Mononuclear cell (primary cell): ENCODE data around the gene MS4A6A. TPM values are rescaled to one million over a fixed set of nuclear protein-coding genes. Genes with fewer than 3 reads are reported as not detected.
"Not testable (repeated sequence)": the region's sequence is repeated elsewhere in the genome, so short reads cannot be mapped to it uniquely, and the experiment has no call there.

ENCODE experiments used
- H3K27me3 ChIP-seq: 2 replicates; pipeline ENCODE4 v1.6.0; 2011; ENCODE audit warnings: low read length, control low read depth; ENCODE audit not compliant: insufficient read depth
- H3K4me1 ChIP-seq: 2 replicates; pipeline ENCODE4 v1.5.1; 2011; ENCODE audit warnings: mild to moderate bottlenecking, low read length, control low read depth; ENCODE audit not compliant: insufficient read depth
- H3K4me3 ChIP-seq: 2 replicates; pipeline ENCODE4 v1.5.1; 2011; ENCODE audit warnings: mild to moderate bottlenecking, low read length, moderate library complexity
- H3K9me3 ChIP-seq: 2 replicates; pipeline ENCODE4 v1.5.1; 2011; ENCODE audit warnings: low read depth, mild to moderate bottlenecking, control low read depth, low read length
- total RNA-seq: library from RNA; depleted of rRNA; stranded (reverse); fragments of >200 nt; gene quantifications from one replicate; pipeline ENCODE4 v1.2.3, GENCODE V29; 2012

MS4A6A gene
- total RNA-seq, 1 donor = 237 TPM

DNA sequence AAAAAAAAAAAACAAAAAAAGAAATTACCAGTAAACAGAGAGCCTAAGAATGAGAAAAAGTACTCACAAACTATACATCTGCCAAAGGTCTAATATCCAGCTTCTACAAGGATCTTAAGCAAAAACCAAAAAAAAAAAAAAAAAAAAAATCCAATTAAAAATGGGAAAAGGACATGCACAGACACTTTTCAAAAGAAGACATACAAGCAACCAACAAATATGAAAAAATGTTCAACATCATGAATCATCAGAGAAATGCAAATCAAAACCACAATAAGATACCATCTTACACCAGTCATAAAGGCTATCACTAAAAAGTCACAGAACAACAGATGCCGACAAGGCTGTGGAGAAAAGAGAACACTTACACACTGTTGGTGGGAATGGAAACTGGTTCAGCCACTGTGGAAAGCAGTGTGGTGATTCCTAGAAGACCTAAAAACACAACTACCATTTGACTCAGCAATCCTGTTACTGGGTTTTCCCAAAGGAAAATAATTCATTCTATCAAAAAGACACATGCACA is 18.3 kb downstream of the MS4A6A start:
- no peak overlapping the region for H3K4me3 ChIP-seq
- no peaks in the 10 kb centered on the region for H3K4me1 ChIP-seq
- H3K27me3 ChIP-seq = no peaks in the 10 kb centered on the region
- H3K9me3 ChIP-seq = no peaks in the 10 kb centered on the region

DNA sequence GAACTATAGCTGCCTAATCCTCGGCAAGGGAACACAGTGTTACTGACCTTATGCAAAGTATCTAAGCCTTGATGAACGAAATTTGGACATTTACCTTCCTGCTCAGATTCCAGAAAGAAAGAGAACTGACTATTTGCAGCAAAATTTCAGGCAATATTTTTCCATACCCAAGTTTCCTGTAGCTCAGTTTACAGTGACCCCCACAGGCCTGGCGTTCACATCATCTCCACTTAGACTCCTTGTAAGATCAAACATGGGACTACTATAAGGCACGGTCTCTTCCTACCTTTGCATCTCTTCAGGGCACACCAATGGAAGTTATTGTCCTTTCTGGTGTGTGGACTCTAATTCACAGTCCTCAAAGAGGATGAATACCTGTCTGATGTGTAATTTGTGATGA is 21.1 kb downstream of the MS4A6A start:
- H3K4me3 ChIP-seq = no peak overlapping the region
- H3K27me3 ChIP-seq = no peaks in the 10 kb centered on the region
- H3K9me3 ChIP-seq = no peaks in the 10 kb centered on the region
- H3K4me1 ChIP-seq = no peaks in the 10 kb centered on the region

DNA sequence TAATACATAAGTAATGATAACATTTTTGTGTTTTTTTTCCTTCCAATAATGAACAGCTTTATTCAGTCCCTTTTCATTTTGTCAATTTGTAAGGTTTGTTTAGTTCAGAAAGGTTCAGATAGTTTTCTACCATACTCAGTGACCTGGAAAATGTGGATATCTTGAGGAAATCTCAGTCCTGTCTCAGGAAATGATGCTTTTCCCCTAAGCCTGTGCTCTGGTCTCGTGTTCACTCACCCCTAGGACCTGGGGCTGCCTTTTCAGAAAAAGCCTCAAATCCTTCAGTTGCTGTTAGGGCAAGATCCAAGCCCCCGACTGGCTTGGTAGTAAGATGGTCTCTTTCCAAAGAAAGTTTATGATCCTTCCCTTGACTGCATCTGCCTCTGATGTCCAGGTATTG is 21.8 kb downstream of the MS4A6A start:
- Histone ChIP-seq H3K4me3 (no peak overlapping the region), H3K9me3 (no peaks in the 10 kb centered on the region), H3K27me3 (no peaks in the 10 kb centered on the region), H3K4me1 (peaks cover 2% of the 10 kb centered on the region)

DNA sequence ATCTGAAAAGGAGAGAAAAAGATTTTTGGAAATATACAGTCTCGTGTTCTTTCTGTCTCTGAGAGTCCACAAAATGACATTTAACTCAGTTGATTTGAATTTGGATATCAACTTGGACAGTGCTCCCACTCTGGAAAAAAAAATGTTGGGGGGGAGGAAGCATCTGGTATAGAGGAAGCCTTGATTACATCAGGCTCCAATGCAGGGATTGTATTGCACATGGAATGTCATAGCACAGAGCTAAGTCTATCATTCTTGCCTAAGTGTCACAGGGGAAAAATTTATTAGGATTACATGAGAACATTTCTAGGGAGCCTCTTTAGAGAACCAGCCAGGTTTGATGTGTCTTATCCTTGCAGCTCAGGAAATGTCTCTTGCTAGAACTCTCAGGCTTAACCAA is 23.0 kb downstream of the MS4A6A start:
- Histone ChIP-seq H3K27me3 (no peaks in the 10 kb centered on the region), H3K4me1 (peaks cover 7% of the 10 kb centered on the region)

DNA sequence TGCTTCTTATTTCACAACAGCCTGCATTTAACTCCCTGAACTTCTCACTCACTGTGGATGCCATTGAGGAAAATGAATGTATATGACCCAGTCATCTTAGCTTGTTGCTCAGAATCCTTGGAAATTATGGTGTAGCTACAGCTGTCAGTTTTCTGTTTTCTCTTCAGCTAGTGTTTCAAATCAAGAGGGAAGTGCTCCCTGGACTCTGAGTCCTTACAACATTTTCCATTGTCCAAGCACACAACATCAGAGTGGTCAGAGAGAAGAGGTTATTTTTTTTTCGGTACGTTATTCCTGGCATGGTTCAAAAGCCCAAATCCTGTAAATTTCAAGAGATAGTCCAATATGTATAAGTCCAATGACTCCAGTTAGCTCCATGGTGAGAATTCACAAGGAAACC is 23.6 kb downstream of the MS4A6A start:
- H3K27me3 ChIP-seq = no peaks in the 10 kb centered on the region
- H3K4me1 ChIP-seq = peaks cover 7% of the 10 kb centered on the region

More for the DNA sequence above, 23.0 kb downstream of the MS4A6A start:
- Histone ChIP-seq H3K4me3 (no peak overlapping the region), H3K9me3 (no peaks in the 10 kb centered on the region)

DNA sequence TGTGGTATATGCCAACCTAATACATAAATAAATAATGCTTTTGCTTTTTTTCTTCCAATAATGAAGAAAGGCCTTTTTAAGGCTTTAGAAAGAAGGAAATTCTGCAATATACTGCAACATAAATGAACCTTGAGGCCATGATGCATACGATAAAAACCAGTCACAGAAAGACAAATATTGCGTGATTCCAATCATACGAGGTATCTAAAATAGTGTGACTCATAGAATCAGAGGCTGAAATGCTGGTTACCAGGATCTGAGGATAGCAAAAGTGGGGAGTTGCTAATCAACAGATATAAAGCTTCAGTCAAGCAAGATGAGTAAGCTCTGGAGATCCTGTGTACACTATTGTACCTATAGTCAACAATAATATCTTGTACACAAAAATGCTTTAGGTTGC is 24.2 kb downstream of the MS4A6A start:
- Histone ChIP-seq H3K9me3 (no peaks in the 10 kb centered on the region), H3K4me1 (peaks cover 7% of the 10 kb centered on the region), H3K27me3 (no peaks in the 10 kb centered on the region), H3K4me3 (no peak overlapping the region)

More for the DNA sequence above, 23.6 kb downstream of the MS4A6A start:
- Histone ChIP-seq H3K4me3 (no peak overlapping the region), H3K9me3 (no peaks in the 10 kb centered on the region)

DNA sequence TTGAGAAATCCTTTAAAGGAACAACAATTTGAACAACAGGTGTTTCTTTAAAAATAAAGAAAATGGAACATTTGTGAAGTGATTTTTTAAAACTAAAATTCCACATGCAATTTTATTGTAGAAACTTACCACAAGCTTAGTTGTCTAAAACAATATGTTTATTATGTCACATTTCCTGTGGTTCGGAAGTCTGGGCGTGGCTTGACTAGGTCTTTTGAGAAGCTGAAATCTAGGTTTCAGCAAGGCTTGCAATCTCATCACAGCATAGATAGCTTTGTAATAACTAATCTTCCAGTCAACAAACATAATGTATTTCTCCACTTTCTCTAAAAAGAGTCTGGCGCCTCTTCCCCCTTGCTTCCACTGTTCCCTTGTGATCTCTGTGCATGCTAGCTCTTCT is 27.0 kb downstream of the MS4A6A start:
- Histone ChIP-seq H3K4me3 (no peak overlapping the region), H3K9me3 (no peaks in the 10 kb centered on the region), H3K27me3 (no peaks in the 10 kb centered on the region), H3K4me1 (peaks cover 7% of the 10 kb centered on the region)

DNA sequence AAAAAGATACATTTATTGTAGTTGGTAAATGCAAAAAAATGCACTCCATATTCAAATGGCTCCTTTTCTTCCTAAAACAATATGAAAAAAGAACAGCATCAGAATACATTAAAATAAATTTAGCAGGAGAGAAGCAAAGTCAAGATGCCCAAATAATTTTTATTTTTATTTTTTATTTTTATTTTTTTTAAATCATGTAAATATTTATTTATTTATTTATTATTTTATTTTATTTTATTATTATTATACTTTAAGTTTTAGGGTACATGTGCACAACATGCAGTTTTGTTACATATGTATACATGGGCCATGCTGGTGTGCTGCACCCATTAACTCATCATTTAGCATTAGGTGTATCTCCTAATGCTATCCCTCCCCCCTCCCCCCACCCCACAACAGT is 30.2 kb downstream of the MS4A6A start:
- H3K27me3 ChIP-seq, H3K4me1 ChIP-seq, H3K4me3 ChIP-seq, H3K9me3 ChIP-seq: not testable (repeated sequence)

DNA sequence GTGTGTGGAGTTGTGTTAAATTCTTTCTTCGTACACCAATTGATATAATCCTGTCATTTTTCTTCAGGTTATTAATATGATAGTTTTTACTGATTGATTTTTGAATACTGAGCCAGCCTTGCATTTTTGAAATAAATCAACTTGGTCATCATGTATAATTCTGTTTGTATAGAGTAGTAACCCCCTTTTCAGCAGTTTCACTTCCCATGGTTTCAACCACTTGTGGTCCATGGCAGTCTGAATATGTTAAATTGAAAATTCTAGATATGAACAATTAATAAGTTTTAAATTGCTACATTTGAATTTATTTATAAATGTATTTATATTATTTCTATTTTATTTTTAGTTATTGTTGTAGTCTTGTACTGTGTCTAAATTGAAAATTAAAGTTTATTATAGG is 32.6 kb downstream of the MS4A6A start:
- H3K9me3 ChIP-seq = no peaks in the 10 kb centered on the region
- H3K27me3 ChIP-seq = no peaks in the 10 kb centered on the region
- H3K4me1 ChIP-seq = no peaks in the 10 kb centered on the region
- H3K4me3 ChIP-seq = no peak overlapping the region

DNA sequence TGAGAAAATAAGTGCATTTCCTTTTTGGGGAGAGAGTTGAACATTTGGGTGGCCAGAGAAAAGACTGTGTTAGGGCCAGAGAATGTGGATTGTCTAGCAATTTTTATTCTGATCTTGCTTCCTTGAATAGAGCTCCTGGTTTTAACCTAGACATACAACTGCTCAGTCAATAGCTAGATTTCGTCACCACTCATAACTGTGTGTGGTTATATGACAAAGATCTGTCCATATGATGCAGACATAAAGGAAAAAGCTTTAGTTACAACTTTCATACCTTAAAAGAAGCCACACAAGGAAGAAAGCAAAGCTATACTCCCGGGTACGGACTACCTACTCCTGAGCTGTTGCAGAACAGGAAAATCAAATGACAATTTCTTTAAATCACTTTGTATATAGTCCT is 37.2 kb downstream of the MS4A6A start:
- H3K27me3 ChIP-seq = no peaks in the 10 kb centered on the region
- no peak overlapping the region for H3K4me3 ChIP-seq
- H3K9me3 ChIP-seq = no peaks in the 10 kb centered on the region
- no peaks in the 10 kb centered on the region for H3K4me1 ChIP-seq

DNA sequence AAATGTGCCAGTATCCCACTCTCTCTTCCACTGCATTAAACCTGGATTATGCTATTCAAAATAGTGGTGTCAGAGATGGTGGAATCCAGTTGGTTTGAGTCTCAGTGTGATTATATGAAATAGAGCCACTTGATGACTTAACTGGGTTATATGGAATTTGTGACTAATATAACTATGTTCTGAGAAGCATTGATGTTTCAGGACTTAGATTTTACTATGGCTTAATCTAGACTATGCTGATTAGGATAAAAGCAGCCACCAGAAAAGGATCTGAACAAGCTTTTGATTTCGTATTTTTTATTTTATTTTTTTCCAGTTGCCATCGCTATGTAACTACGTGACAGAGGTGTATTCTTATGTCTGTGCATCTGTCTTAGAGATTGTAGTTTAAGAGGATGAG is 39.1 kb downstream of the MS4A6A start:
- H3K27me3 ChIP-seq = no peaks in the 10 kb centered on the region
- no peak overlapping the region for H3K4me3 ChIP-seq
- no peaks in the 10 kb centered on the region for H3K9me3 ChIP-seq
- H3K4me1 ChIP-seq = no peaks in the 10 kb centered on the region

DNA sequence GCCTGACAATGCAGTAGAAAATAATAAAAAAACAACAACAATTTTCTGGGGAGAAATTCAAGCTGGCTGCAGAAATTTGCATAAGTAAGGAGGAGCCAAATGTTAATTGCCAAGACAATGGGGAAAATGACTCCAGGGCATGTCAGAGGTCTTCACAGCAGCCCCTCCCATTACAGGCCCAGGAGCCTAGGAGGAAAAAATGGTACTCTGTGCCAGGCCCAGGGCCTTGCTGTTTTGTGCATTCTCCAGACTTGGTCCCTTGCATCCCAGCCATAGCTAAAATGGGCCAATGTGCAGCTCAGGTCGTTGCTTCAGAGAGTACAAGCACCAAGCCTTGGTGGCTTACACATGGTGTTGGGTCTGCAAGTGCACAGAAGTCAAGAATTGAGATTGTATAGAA is 49.0 kb downstream of the MS4A6A start:
- H3K9me3 ChIP-seq = peaks cover 4% of the 10 kb centered on the region
- H3K4me3 ChIP-seq = no peak overlapping the region
- no peaks in the 10 kb centered on the region for H3K4me1 ChIP-seq
- no peaks in the 10 kb centered on the region for H3K27me3 ChIP-seq

DNA sequence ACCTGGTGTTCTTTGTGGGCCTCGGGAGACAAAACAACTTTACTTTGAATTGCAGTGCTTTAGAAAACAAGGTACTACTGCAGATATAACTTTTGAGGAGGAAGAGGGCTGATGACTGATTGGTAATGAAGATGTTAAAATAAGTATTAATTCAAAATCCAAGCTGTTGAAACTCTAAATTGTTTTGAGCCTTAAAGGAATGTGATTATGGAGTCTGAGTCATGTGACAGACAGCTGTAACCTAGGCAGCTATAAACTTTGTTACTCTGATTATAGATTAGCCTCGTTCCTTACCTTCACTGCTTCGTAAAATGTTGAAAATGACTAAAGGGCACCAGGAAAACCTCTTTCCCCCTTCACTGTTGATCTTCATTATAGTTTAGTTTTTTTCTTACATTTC is 51.0 kb downstream of the MS4A6A start:
- H3K4me1 ChIP-seq = no peaks in the 10 kb centered on the region
- H3K27me3 ChIP-seq = no peaks in the 10 kb centered on the region
- no peaks in the 10 kb centered on the region for H3K9me3 ChIP-seq
- no peak overlapping the region for H3K4me3 ChIP-seq

DNA sequence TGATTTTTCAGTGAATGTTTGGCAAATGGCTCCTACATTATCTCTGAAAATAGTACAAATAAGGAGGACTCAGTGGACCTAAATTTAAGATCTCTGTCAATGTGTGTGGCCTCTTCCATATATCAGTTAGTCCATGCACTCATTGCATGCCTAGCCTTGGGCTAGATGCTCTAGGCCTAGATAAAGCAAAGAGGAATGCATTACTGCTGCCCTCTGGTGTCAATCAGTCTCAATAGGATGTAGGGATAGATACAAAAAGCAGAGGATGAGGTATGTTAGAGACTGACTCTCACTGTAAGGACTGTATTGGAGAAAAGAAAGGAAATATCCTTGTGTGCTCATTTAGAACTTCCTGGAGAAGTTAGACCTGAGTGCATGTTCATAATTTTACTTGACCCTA is 52.4 kb downstream of the MS4A6A start:
- peaks cover under 1% of the 10 kb centered on the region for H3K4me1 ChIP-seq
- no peaks in the 10 kb centered on the region for H3K9me3 ChIP-seq
- H3K27me3 ChIP-seq = no peaks in the 10 kb centered on the region
- H3K4me3 ChIP-seq = no peak overlapping the region

DNA sequence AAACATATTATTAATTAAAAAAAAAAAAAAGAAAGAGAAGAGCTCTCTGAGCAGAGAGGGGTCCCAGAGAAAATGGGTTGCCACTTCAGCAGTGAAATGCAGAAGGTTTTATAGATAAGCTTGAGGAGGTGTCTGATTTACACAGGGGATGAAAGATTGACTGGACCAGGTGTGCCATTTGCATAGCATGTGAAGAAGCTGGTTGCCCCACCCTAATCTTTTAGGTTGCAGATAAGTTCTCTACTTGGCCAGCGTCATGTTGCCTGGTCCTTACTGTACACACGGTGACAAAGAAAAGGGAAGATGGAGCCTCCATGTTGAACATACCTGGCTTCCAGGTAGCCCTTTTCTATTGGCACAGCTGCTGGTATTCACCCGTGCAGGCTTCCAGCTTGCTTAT is 53.0 kb downstream of the MS4A6A start:
- peaks cover 3% of the 10 kb centered on the region for H3K4me1 ChIP-seq
- H3K27me3 ChIP-seq = no peaks in the 10 kb centered on the region
- no peak overlapping the region for H3K4me3 ChIP-seq
- no peaks in the 10 kb centered on the region for H3K9me3 ChIP-seq

DNA sequence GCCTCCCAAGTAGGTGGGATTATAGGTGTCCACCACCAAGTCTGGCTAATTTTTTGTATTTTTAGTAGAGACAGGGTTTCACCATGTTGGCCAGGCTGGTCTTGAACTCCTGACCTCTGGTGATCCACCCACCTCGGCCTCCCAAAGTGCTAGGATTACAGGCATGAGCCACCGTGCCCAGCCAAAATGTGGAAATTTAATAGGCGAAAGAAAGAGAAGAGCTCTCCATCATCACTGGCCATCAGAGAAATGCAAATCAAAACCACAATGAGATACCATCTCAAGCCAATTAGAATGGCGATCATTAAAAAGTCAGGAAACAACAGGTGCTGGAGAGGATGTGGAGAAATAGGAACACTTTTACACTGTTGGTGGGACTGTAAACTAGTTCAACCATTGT is 54.0 kb downstream of the MS4A6A start:
- not testable (repeated sequence) for H3K27me3 ChIP-seq, H3K4me3 ChIP-seq, H3K4me1 ChIP-seq, H3K9me3 ChIP-seq

DNA sequence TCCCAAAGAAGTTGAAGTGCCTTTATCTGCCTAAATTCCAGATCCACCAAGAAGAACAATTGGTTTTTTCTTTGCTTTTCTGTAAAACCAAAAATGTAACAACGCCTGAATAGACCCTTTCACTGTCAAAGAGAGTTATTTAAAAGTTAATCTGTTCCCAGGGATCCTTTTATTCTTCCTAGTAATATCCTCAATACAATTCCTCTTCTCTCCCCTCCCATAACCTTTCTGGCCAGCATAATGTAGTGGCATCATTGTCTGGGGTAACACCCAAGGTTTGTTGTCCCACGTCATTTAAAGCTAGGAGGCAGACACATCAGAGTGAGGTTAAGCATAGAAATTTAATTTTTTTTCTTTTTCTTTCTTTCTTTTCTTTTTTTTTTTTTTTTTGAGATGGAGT is 54.5 kb downstream of the MS4A6A start:
- Histone ChIP-seq H3K9me3 (no peaks in the 10 kb centered on the region), H3K4me3 (no peak overlapping the region), H3K4me1 (peaks cover 3% of the 10 kb centered on the region), H3K27me3 (no peaks in the 10 kb centered on the region)
